ENCODE data around the gene HEYL. TPM values are rescaled to one million over a fixed set of nuclear protein-coding genes. Genes with fewer than 3 reads are reported as not detected.
A peak's percentile ranks its signal among the peaks of the same experiment; 100 is the strongest.

HEYL gene
- total RNA-seq, 1 experiment from 2014 or later = 0.17 TPM

GRCh38 chr1:39673215-39673614, 33.8 kb upstream of the HEYL start:
- CTCF ChIA-PET = interaction anchor here (1.4 kb wide), 1 partner anchor 16 kb away, joined by 3 read pairs; no protein-coding TSS in a partner anchor

GRCh38 chr1:39672551-39672947, 33.1 kb upstream of the HEYL start:
- Histone ChIP-seq H3K9me3 (ENCODE audit: insufficient read depth, low read depth) (no peaks in the 10 kb centered on the region), H3K9me2 (ENCODE audit: insufficient read depth) (no peaks in the 10 kb centered on the region), H3K4me3 (no peak overlapping the region), H3K27me3 (ENCODE audit: insufficient read depth, low read depth) (peaks cover 27% of the 10 kb centered on the region), H4K20me1 (ENCODE audit: insufficient read depth) (no peaks in the 10 kb centered on the region), H3K4me1 (replicated peaks; ENCODE audit: insufficient read depth) (peaks cover 13% of the 10 kb centered on the region), H3K27ac (no peak overlapping the region), H3F3A (ENCODE audit: insufficient read depth, low read depth) (no peaks in the 10 kb centered on the region), H2AFZ (no peak overlapping the region), H3K36me3 (ENCODE audit: low read depth) (no peaks in the 10 kb centered on the region), H3K4me2 (no peak overlapping the region), H3K79me2 (ENCODE audit: low read depth) (no peaks in the 10 kb centered on the region)
- CTCF ChIA-PET = interaction anchor here (0.7 to 1.4 kb wide), 2 partner anchors 15 to 39 kb away, joined by 3 read pairs; no protein-coding TSS in a partner anchor
- POLR2A ChIA-PET (ENCODE audit: unreplicated experiment) = interaction anchor here (0.7 kb wide), 2 partner anchors 15 to 18 kb away, joined by 5 to 10 read pairs; partner anchors contain the start of gene HPCAL4
- BruUV-seq (replicated peaks) = no TSS peak
- no peak for DNase-seq
- TF ChIP-seq EZH2 (IDR thresholded peaks at IDR 0.05; ENCODE audit: low read depth) = no peak
- TF ChIP-seq, protein P1, sequence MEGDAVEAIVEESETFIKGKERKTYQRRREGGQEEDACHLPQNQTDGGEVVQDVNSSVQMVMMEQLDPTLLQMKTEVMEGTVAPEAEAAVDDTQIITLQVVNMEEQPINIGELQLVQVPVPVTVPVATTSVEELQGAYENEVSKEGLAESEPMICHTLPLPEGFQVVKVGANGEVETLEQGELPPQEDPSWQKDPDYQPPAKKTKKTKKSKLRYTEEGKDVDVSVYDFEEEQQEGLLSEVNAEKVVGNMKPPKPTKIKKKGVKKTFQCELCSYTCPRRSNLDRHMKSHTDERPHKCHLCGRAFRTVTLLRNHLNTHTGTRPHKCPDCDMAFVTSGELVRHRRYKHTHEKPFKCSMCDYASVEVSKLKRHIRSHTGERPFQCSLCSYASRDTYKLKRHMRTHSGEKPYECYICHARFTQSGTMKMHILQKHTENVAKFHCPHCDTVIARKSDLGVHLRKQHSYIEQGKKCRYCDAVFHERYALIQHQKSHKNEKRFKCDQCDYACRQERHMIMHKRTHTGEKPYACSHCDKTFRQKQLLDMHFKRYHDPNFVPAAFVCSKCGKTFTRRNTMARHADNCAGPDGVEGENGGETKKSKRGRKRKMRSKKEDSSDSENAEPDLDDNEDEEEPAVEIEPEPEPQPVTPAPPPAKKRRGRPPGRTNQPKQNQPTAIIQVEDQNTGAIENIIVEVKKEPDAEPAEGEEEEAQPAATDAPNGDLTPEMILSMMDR (conservative IDR thresholded peaks at IDR 0.05) = peak; percentile 37; the same call in 1 of the 2 replicates
- intact Hi-C loops (cut with micrococcal nuclease; ENCODE audit: unreplicated experiment) = no loop called here

More at GRCh38 chr1:39673215-39673614, 33.8 kb upstream of the HEYL start:
- Histone ChIP-seq H3K27ac (no peak overlapping the region), H3K4me2 (no peak overlapping the region), H3K9me3 (ENCODE audit: insufficient read depth, low read depth) (no peaks in the 10 kb centered on the region), H2AFZ (no peak overlapping the region), H3K4me1 (replicated peaks; ENCODE audit: insufficient read depth) (peaks cover 13% of the 10 kb centered on the region), H3F3A (ENCODE audit: insufficient read depth, low read depth) (no peaks in the 10 kb centered on the region), H3K79me2 (ENCODE audit: low read depth) (no peaks in the 10 kb centered on the region), H4K20me1 (ENCODE audit: insufficient read depth) (no peaks in the 10 kb centered on the region), H3K9me2 (ENCODE audit: insufficient read depth) (no peaks in the 10 kb centered on the region), H3K4me3 (no peak overlapping the region), H3K36me3 (ENCODE audit: low read depth) (no peaks in the 10 kb centered on the region), H3K27me3 (ENCODE audit: insufficient read depth, low read depth) (peaks cover 27% of the 10 kb centered on the region)
- intact Hi-C loops (cut with micrococcal nuclease; ENCODE audit: unreplicated experiment) = no loop called here
- no peak for DNase-seq
- POLR2A ChIA-PET (ENCODE audit: unreplicated experiment) = interaction anchor here (0.7 kb wide), 1 partner anchor 15 kb away, joined by 10 read pairs; no protein-coding TSS in a partner anchor
- no TSS peak for BruUV-seq (replicated peaks)
- TF ChIP-seq, protein P1 (conservative IDR thresholded peaks at IDR 0.05) = no peak
- TF ChIP-seq EZH2 (IDR thresholded peaks at IDR 0.05; ENCODE audit: low read depth) = no peak

- no peak within 1 kb of the TSS for H2AFZ ChIP-seq
- H3K36me3 ChIP-seq (ENCODE audit: low read depth) = no peaks in the 10 kb centered on the region
- ChIA-PET CTCF (interaction anchor here (0.6 to 1.4 kb wide), 3 partner anchors 20 to 68 kb away, joined by 3 to 13 read pairs (median 4); partner anchors contain the start of gene HPCAL4), POLR2A (ENCODE audit: unreplicated experiment) (interaction anchor here (0.6 to 0.7 kb wide), 2 partner anchors 19 to 66 kb away, joined by 4 to 5 read pairs; partner anchors contain the start of gene HPCAL4)
- no peaks in the 10 kb centered on the region for H3K9me2 ChIP-seq (ENCODE audit: insufficient read depth)
- no peak for TF ChIP-seq EZH2 (IDR thresholded peaks at IDR 0.05; ENCODE audit: low read depth)
- TF ChIP-seq, protein P1 (conservative IDR thresholded peaks at IDR 0.05) = no peak
- H3K4me2 ChIP-seq = peak within 1 kb of the TSS; percentile 54
- H3K27ac ChIP-seq = no peak within 1 kb of the TSS
- H3K27me3 ChIP-seq (ENCODE audit: insufficient read depth, low read depth) = peaks cover 31% of the 10 kb centered on the region
- H3K4me3 ChIP-seq = no peak within 1 kb of the TSS; the same call in 1 of the 2 replicates
- no peaks in the 10 kb centered on the region for H4K20me1 ChIP-seq (ENCODE audit: insufficient read depth)
- no peaks in the 10 kb centered on the region for H3K79me2 ChIP-seq (ENCODE audit: low read depth)
- no peaks in the 10 kb centered on the region for H3K9me3 ChIP-seq (ENCODE audit: insufficient read depth, low read depth)
- intact Hi-C loops (cut with micrococcal nuclease; ENCODE audit: unreplicated experiment) = no loop called here
- H3F3A ChIP-seq (ENCODE audit: insufficient read depth, low read depth) = no peaks in the 10 kb centered on the region
- no peak for DNase-seq
- no TSS peak for BruUV-seq (replicated peaks)
- H3K4me1 ChIP-seq (replicated peaks; ENCODE audit: insufficient read depth) = peaks cover 7% of the 10 kb centered on the region
Observed at GRCh38 chr1:39671793-39672550, 32.5 kb upstream of the HEYL start, which contains the start of gene NT5C1A. Gene NT5C1A (minus strand): TSS chr1:39672107. CDS start chr1:39672038, 69 bp downstream.

Data from PC-9 (cell line).